Measurements from ENCODE around the gene FARSB. TPM values are rescaled to one million over a fixed set of nuclear protein-coding genes. Genes with fewer than 3 reads are reported as not detected.

FARSB gene
- total and polyA plus RNA-seq, 2 donors (not counting 1 experiment from before 2014, with no cell fraction given), result 9.4 to 34.8 TPM

DNA sequence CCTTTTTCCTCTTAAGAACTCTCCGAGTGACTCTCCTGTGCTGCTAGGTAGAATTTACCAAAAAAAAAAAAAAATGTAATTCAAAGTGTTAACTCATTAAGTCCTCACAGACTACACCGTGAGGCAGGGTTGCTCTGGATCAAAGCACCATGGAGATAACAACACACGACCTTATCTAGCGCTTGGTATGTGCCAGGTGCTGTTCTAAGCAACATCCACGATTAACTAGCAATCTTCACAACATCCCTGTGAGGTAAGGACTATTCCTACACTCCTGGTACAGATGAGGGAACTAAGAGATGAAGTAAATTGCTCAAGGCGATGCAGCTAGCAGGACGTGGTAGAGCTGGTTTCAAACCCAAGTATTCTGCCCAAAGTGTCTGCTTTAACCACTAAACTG lies 17.4 kb upstream of the FARSB start:
- Histone ChIP-seq H3K79me2 (ENCODE audit: control insufficient read depth, insufficient read depth, low read length) (no peaks in the 10 kb centered on the region), H3K27ac (ENCODE audit: insufficient read depth, low read length) (no peak overlapping the region), H3K4me1 (ENCODE audit: control insufficient read depth, extremely low read depth, insufficient read depth, low read length) (peaks cover 2% of the 10 kb centered on the region), H3K4me3 (replicated peaks in 1 of 4; ENCODE audit: control extremely low read depth in 1 of 4, insufficient read depth in 1 of 4, low read depth in 3 of 4, low read length in 4 of 4) (no peak overlapping the region), H3K36me3 (ENCODE audit: control insufficient read depth, insufficient read depth, low read length) (no peaks in the 10 kb centered on the region), H3K9ac (ENCODE audit: insufficient read depth, low read length) (no peak overlapping the region), H4K20me1 (ENCODE audit: control insufficient read depth, extremely low read depth, insufficient read depth, low read length) (no peaks in the 10 kb centered on the region), H2AFZ (ENCODE audit: low read length) (no peak overlapping the region), H3K4me2 (ENCODE audit: extremely low read depth, insufficient read depth, low read length) (no peak overlapping the region), H3K9me3 (ENCODE audit: control insufficient read depth, insufficient read depth, low read depth, low read length) (no peaks in the 10 kb centered on the region), H3K27me3 (ENCODE audit: control insufficient read depth, insufficient read depth, low read length) (peaks cover 15% of the 10 kb centered on the region)
- TF ChIP-seq EZH2 (IDR thresholded peaks at IDR 0.05; ENCODE audit: low read length, missing control alignments), result no peak
- TF ChIP-seq, protein P1, sequence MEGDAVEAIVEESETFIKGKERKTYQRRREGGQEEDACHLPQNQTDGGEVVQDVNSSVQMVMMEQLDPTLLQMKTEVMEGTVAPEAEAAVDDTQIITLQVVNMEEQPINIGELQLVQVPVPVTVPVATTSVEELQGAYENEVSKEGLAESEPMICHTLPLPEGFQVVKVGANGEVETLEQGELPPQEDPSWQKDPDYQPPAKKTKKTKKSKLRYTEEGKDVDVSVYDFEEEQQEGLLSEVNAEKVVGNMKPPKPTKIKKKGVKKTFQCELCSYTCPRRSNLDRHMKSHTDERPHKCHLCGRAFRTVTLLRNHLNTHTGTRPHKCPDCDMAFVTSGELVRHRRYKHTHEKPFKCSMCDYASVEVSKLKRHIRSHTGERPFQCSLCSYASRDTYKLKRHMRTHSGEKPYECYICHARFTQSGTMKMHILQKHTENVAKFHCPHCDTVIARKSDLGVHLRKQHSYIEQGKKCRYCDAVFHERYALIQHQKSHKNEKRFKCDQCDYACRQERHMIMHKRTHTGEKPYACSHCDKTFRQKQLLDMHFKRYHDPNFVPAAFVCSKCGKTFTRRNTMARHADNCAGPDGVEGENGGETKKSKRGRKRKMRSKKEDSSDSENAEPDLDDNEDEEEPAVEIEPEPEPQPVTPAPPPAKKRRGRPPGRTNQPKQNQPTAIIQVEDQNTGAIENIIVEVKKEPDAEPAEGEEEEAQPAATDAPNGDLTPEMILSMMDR (conservative IDR thresholded peaks at IDR 0.05 in 1 of 2, IDR thresholded peaks at IDR 0.05 in 1 of 2; ENCODE audit: low read depth in 1 of 2, low read length in 2 of 2), result no peak
- DNase-seq (ENCODE audit: low read depth in 2 of 2), result no peak

DNA sequence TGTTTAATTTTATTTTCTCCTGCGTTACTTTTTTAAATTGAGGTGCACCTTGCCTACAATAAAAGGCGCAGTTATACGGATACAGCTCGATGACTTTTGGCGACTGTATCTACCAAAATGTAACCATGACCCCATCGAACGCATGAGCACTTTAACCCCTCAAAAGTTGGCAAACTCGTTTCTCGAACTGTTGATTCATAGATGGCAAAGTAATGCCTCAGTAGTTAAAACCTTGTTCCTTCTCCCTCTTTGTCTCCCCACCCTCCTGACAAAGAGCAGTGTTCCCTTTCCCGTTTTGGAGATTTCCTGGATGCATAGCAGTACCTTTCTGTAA lies 16.1 kb upstream of the FARSB start:
- Histone ChIP-seq H3K9ac (ENCODE audit: insufficient read depth, low read length) (no peak overlapping the region), H3K27me3 (ENCODE audit: control insufficient read depth, insufficient read depth, low read length) (peaks cover 16% of the 10 kb centered on the region)

DNA sequence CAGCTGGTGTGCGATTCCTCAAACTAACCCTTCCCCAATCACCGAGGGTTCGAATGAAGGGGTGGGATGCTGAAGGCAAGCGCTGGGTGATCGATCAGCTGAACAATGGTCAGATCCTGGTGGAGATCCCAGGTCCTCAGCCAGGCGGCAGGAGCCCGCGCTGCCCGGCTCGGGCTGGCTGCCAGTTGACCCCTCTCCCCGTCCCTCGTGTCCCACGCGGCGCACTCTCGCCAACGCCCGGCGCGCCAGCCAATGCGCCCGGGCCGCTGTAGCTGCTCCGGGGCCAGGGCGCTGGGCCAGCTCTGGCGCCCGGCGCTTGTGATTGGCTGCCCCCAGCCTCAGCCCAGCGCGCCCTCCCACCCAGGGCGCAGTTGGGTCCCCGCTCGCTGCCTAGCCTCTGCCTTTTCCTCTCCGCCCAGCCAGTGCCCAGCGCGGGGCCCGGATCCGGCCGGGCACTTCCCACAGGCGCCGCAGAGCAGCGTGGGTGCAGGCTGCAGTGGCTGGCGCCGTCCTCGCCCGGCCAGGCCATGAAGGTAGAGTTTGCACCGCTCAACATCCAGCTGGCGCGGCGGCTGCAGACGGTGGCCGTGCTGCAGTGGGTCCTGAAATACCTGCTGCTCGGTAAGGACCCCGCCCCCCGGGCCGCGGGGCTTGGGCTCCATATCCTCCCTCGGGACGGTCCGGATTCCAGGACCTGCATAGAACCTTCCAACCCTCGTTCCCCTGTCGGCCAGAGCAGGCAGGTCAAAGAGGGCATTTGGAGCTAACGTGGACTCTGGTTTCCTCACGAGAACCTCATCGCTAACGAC lies 15.6 kb upstream of the FARSB start, which contains the start of gene MOGAT1:
Gene MOGAT1, plus strand, starts transcription at position 400 of the 809 bp plus-strand sequence. Its CDS starts 128 bp downstream, at position 528.
- no peaks in the 10 kb centered on the region for H3K79me2 ChIP-seq (ENCODE audit: control insufficient read depth, insufficient read depth, low read length)
- H3K27me3 ChIP-seq (ENCODE audit: control insufficient read depth, insufficient read depth, low read length), result peaks cover 18% of the 10 kb centered on the region
- no peaks in the 10 kb centered on the region for H4K20me1 ChIP-seq (ENCODE audit: control insufficient read depth, extremely low read depth, insufficient read depth, low read length)
- no peaks in the 10 kb centered on the region for H3K9me3 ChIP-seq (ENCODE audit: control insufficient read depth, insufficient read depth, low read depth, low read length)
- H3K27ac ChIP-seq (ENCODE audit: insufficient read depth, low read length), result no peak within 1 kb of the TSS
- H3K36me3 ChIP-seq (ENCODE audit: control insufficient read depth, insufficient read depth, low read length), result no peaks in the 10 kb centered on the region
- peaks cover 2% of the 10 kb centered on the region for H3K4me1 ChIP-seq (ENCODE audit: control insufficient read depth, extremely low read depth, insufficient read depth, low read length)
- H3K4me2 ChIP-seq (ENCODE audit: extremely low read depth, insufficient read depth, low read length), result peak within 1 kb of the TSS; percentile 90
- H3K4me3 ChIP-seq (replicated peaks in 1 of 4; ENCODE audit: control extremely low read depth in 1 of 4, insufficient read depth in 1 of 4, low read depth in 3 of 4, low read length in 4 of 4), result peak within 1 kb of the TSS; percentile 40 to 52 (median 47)
- peak; percentile 8 to 24 for DNase-seq (ENCODE audit: low read depth in 2 of 2)
- H3K9ac ChIP-seq (ENCODE audit: insufficient read depth, low read length), result no peak within 1 kb of the TSS
- H2AFZ ChIP-seq (ENCODE audit: low read length), result peak within 1 kb of the TSS; percentile 41
- TF ChIP-seq, protein P1 (conservative IDR thresholded peaks at IDR 0.05 in 1 of 2, IDR thresholded peaks at IDR 0.05 in 1 of 2; ENCODE audit: low read depth in 1 of 2, low read length in 2 of 2), result no peak
- peak; percentile 26 for TF ChIP-seq EZH2 (IDR thresholded peaks at IDR 0.05; ENCODE audit: low read length, missing control alignments)

More for the DNA sequence above, 16.1 kb upstream of the FARSB start:
- peak overlapping the region; percentile 40 to 52 (median 47) for H3K4me3 ChIP-seq (replicated peaks in 1 of 4; ENCODE audit: control extremely low read depth in 1 of 4, insufficient read depth in 1 of 4, low read depth in 3 of 4, low read length in 4 of 4)
- TF ChIP-seq EZH2 (IDR thresholded peaks at IDR 0.05; ENCODE audit: low read length, missing control alignments), result no peak
- TF ChIP-seq, protein P1 (conservative IDR thresholded peaks at IDR 0.05 in 1 of 2, IDR thresholded peaks at IDR 0.05 in 1 of 2; ENCODE audit: low read depth in 1 of 2, low read length in 2 of 2), result no peak
- H3K9me3 ChIP-seq (ENCODE audit: control insufficient read depth, insufficient read depth, low read depth, low read length), result no peaks in the 10 kb centered on the region
- H3K4me1 ChIP-seq (ENCODE audit: control insufficient read depth, extremely low read depth, insufficient read depth, low read length), result peaks cover 2% of the 10 kb centered on the region
- no peaks in the 10 kb centered on the region for H3K79me2 ChIP-seq (ENCODE audit: control insufficient read depth, insufficient read depth, low read length)
- no peak overlapping the region for H2AFZ ChIP-seq (ENCODE audit: low read length)
- DNase-seq (ENCODE audit: low read depth in 2 of 2), result no peak
- H3K27ac ChIP-seq (ENCODE audit: insufficient read depth, low read length), result no peak overlapping the region
- H3K4me2 ChIP-seq (ENCODE audit: extremely low read depth, insufficient read depth, low read length), result peak overlapping the region; percentile 90
- no peaks in the 10 kb centered on the region for H4K20me1 ChIP-seq (ENCODE audit: control insufficient read depth, extremely low read depth, insufficient read depth, low read length)
- no peaks in the 10 kb centered on the region for H3K36me3 ChIP-seq (ENCODE audit: control insufficient read depth, insufficient read depth, low read length)

Data from fibroblast of lung (primary cell).